ENCODE results near the gene DHCR24.

GRCh38 chr1:54803761-54804470 is 83.1 kb downstream of the DHCR24 start:
- no peak for TF ChIP-seq CTCF (IDR thresholded peaks at IDR 0.05)
- TF ChIP-seq POLR2A (IDR thresholded peaks at IDR 0.05), result no peak
